ENCODE data around the gene SYT2. TPM values are rescaled to one million over a fixed set of nuclear protein-coding genes. Genes with fewer than 3 reads are reported as not detected.
A peak's percentile ranks its signal among the peaks of the same experiment; 100 is the strongest.

SYT2 gene
- total RNA-seq, 1 donor from 2014 or later = 11.9 TPM

- TF ChIP-seq CTCF (conservative IDR thresholded peaks at IDR 0.05) = no peak
- Mint-ChIP-seq H3K4me3 (no peak overlapping the region), H3K27me3 (no peaks in the 10 kb centered on the region), H3K9me3 (no peaks in the 10 kb centered on the region), H3K27ac (peak overlapping the region; percentile 74), H3K36me3 (peaks cover 12% of the 10 kb centered on the region), H3K4me1 (ENCODE audit: unreplicated experiment) (peaks cover 50% of the 10 kb centered on the region)
- no peak for DNase-seq (ENCODE audit: extremely low spot score, unreplicated experiment)
Measured at GRCh38 chr1:202568410-202568809, 141.8 kb downstream of the SYT2 start.

- peaks cover 44% of the 10 kb centered on the region for H3K4me1 Mint-ChIP-seq (ENCODE audit: unreplicated experiment)
- peaks cover 6% of the 10 kb centered on the region for H3K36me3 Mint-ChIP-seq
- H3K27me3 Mint-ChIP-seq = no peaks in the 10 kb centered on the region
- no peaks in the 10 kb centered on the region for H3K9me3 Mint-ChIP-seq
- H3K27ac Mint-ChIP-seq = peak overlapping the region; percentile 54
- DNase-seq (ENCODE audit: extremely low spot score, unreplicated experiment) = no peak
- H3K4me3 Mint-ChIP-seq = peak overlapping the region; percentile 49
- TF ChIP-seq CTCF (conservative IDR thresholded peaks at IDR 0.05) = no peak
Measured at GRCh38 chr1:202567738-202568137, 142.5 kb downstream of the SYT2 start.

- peak overlapping the region; percentile 35 for H3K27ac Mint-ChIP-seq
- H3K4me3 Mint-ChIP-seq = peak overlapping the region; percentile 22
- no peak for TF ChIP-seq CTCF (conservative IDR thresholded peaks at IDR 0.05)
- peaks cover 51% of the 10 kb centered on the region for H3K4me1 Mint-ChIP-seq (ENCODE audit: unreplicated experiment)
- DNase-seq (ENCODE audit: extremely low spot score, unreplicated experiment) = no peak
- H3K36me3 Mint-ChIP-seq = peaks cover 9% of the 10 kb centered on the region
- no peaks in the 10 kb centered on the region for H3K27me3 Mint-ChIP-seq
- H3K9me3 Mint-ChIP-seq = no peaks in the 10 kb centered on the region
Measured at GRCh38 chr1:202565890-202566602, 144.2 kb downstream of the SYT2 start.

DNA sequence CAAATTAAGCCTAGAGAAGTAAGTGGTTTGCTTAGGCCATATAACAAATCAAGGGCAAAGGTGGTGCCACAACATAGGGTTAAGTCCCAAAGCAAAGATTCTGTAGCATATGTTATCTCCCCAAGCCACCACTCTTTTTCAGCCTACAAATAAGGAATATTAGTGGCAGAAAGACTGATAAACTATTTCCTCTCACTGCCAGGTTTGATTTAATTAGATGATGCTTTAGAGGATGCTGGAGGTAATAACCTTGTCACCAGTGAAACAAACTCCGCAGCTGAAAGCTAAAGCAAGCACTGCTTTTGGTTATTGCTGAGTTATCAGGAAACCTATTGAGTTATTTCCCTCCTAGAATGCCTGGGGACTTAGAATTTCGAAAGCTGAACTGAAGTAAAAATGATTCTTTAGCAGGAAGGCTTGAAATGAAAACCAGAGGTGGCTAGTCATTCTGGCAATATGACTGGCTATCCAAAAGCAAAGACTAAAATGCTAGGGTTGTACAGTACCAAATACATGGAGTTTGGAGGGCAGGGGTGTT lies 145.2 kb downstream of the SYT2 start:
- DNase-seq (ENCODE audit: extremely low spot score, unreplicated experiment) = no peak
- no peak for TF ChIP-seq CTCF (conservative IDR thresholded peaks at IDR 0.05)
- Mint-ChIP-seq H3K9me3 (no peaks in the 10 kb centered on the region), H3K4me1 (ENCODE audit: unreplicated experiment) (peaks cover 51% of the 10 kb centered on the region), H3K36me3 (peaks cover 9% of the 10 kb centered on the region), H3K27ac (no peak overlapping the region), H3K4me3 (no peak overlapping the region), H3K27me3 (no peaks in the 10 kb centered on the region)

DNA sequence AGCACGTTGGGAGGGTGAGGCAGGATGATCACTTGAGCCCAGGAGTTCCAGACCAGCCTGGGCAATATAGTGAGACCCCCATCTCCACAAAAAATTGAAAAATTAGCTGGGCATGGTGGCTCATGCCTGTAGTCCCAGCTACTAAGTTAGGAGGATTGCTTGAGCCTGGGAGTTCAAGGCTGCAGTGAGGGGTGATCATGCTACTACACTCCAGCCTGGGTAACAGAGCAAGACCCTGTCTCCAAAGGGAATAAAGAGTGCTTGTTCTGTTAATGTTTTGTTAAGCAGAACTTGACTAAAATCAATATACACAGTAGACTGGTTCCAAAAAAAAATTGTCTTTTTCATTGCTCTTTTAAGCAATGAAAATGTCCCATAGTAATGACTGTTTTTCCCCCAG lies 146.4 kb downstream of the SYT2 start:
- H3K4me3 Mint-ChIP-seq = no peak overlapping the region
- H3K27me3 Mint-ChIP-seq = no peaks in the 10 kb centered on the region
- H3K27ac Mint-ChIP-seq = no peak overlapping the region
- H3K36me3 Mint-ChIP-seq = peaks cover 9% of the 10 kb centered on the region
- no peaks in the 10 kb centered on the region for H3K9me3 Mint-ChIP-seq
- peaks cover 47% of the 10 kb centered on the region for H3K4me1 Mint-ChIP-seq (ENCODE audit: unreplicated experiment)
- no peak for TF ChIP-seq CTCF (conservative IDR thresholded peaks at IDR 0.05)
- no peak for DNase-seq (ENCODE audit: extremely low spot score, unreplicated experiment)
